HG02870 (cell line): ENCODE measurements around the gene ONECUT1.
A peak's percentile ranks its signal among the peaks of the same experiment; 100 is the strongest.

ENCODE experiments used
- ATAC-seq: cut with Tn5 transposase; IDR thresholded peaks from one replicate; pipeline ENCODE4 v1.9.1; 2021; ENCODE audit warnings: mild to moderate bottlenecking, moderate library complexity; ENCODE audit not compliant: unreplicated experiment

Gene ONECUT1

GRCh38 chr15:52733696-52734255, 56.4 kb downstream of the ONECUT1 start:
- ATAC-seq = no peak

GRCh38 chr15:52733088-52733487, 57.0 kb downstream of the ONECUT1 start:
- ATAC-seq = no peak

GRCh38 chr15:52732551-52732950, 57.6 kb downstream of the ONECUT1 start:
- ATAC-seq = no peak

GRCh38 chr15:52731732-52732470, 58.2 kb downstream of the ONECUT1 start:
- ATAC-seq = no peak

DNA sequence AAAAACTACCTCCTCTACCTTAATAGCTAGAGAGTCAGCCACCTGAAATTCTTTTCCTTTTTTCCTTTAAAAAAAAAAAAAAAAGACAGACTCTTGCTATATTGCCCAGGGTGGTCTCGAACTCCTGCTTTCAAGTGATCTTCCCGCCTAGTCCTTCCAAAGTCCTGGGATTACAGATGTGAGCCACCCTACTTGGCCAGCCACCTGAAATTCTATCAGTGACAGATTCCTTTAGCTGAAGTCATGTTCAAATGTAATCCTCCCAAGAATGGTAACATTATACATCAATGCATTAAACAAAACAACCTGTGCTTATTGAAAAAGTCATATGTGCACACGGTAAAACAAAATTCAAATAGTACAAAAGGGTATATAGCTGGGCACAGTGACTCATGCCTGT, 59.1 kb downstream of the ONECUT1 start:
- no peak for ATAC-seq

DNA sequence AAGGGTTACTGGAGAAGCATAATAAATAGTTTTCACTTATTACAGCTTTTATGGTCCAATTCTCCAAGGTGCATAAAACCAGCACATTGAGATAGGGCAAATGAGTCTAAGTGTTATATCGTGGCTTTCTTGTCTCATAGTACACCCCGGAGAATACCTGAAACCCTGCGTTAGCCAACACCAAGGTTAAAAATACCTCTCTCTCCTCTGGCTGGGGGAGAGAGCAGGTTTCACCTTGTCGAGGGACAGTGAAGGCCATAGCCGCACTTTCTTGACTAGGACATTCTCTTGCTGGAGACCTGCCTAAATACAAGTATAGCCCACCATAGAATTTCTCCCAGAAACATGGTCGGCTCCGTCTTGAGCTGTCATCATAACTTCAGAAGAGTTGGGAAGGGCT, 59.5 kb downstream of the ONECUT1 start:
- no peak for ATAC-seq

GRCh38 chr15:52730173-52730572, 60.0 kb downstream of the ONECUT1 start:
- ATAC-seq = no peak

- ATAC-seq = no peak
These were observed 61.2 kb downstream of the ONECUT1 start for GRCh38 chr15:52728899-52729298.

DNA sequence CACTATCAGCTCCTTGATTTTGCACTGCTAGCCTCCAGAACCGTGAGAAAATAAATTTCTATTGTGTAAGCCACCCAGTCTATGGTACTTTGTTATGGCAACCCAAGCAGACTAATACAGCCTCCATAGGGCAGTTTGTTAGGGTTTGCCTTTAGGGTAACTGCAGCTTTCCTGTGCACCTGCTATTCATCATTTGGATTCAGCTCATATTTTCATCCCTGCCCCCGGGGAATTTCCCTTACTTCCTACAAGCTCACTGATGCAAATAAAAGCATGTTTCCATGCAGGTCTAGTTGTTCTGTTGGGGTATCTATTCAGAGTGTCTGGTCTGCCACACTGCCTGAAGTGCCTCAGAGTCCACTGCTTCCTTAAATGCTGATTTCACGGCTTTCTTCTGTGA, 62.3 kb downstream of the ONECUT1 start:
- no peak for ATAC-seq

GRCh38 chr15:52726195-52726594, 63.9 kb downstream of the ONECUT1 start:
- ATAC-seq = no peak

DNA sequence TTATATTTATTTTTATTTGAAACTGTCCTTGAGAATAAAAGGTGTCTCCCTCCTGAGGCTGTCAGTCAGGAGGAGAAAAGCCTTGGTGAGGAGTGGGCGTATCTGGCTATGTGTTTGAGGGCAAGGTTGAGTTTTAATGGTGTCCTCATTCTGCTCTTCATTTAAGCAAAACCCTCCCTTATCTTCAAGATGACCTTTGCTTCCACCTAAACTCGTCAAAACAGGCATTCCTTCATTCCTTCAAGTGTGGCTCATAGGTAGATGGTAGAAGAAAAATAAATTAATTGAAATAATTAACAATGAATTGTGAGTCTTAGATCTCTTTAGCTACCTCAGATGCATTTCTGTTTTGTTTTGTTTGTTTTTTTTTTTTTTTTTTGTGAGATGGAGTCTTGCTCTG, 71.6 kb downstream of the ONECUT1 start:
- ATAC-seq = no peak

DNA sequence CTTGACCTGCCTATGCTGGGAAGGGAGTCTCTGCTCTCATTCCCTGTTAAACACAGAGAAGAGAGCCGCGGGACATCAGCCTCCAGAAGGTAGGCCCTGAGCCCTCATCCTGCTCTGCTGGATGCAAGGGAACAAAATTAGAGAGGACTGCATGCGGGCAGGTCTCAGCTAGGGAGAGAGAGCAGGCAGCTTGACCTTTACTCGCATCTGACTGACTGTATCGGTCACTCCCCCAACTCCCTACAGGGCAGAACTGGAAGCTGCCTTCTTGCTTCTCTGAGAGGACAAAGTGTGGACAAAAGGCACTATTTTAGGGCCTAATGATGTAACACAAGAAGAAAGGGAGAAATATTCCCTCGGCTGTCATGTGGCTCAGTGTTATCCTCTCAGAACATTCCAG, 72.2 kb downstream of the ONECUT1 start:
- ATAC-seq = no peak

- no peak for ATAC-seq
These were observed 72.7 kb downstream of the ONECUT1 start for GRCh38 chr15:52717481-52717880.

- ATAC-seq = no peak
These were observed 73.6 kb downstream of the ONECUT1 start for GRCh38 chr15:52716536-52716935.

DNA sequence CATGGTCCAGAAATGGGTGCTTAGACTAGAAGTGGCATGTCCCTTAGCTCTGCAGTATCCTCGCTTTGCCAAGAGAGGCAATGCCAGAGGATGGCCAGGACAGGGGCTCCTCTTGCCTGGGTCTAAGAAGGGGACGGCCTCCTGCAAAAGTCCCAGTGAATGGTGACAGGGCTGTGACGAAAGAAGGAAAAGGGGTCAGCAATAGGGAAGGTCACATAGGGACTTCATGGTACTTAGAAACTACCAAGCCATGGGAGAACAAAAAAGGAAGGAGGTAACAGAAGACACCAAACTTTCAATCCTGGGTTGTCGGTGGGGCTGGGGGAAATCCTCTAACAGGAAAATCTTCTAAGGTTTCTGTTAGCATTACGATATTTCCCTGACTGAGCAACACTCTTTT, 74.7 kb downstream of the ONECUT1 start:
- no peak for ATAC-seq

GRCh38 chr15:52714968-52715367, 75.2 kb downstream of the ONECUT1 start:
- no peak for ATAC-seq

DNA sequence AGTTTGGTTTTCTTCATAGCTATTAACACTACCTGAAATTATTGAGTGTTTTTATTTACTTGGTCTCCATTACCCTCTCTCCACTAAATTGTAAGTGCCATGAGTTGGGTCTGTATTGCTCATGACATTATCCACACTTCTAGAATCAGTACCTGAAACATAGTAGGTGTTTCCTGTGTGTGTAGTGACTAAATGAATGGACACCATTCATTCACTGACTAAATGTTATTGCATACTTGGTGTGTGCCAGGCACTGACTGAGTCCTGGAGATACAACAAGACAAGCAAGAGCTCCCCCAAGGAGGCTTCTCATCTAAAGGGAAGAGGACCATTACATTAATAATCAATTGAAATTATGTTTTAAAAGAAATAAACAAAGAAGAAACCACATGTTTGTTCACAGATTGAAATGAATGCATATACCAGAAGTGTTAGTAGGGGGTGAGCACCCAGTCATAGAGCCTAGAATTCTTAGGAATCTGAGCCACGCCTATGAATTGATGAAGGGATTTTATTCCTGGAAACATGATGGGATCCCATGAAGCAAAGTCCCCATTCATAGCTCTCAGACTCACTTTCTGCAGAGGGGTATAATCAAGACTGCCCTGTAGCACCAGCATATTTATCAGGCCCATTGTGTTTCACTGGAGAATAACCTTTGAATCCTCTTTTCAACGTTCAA, 79.3 kb downstream of the ONECUT1 start:
- no peak for ATAC-seq

- ATAC-seq = peak; percentile 46
These were observed 80.0 kb downstream of the ONECUT1 start for GRCh38 chr15:52710050-52710707.

DNA sequence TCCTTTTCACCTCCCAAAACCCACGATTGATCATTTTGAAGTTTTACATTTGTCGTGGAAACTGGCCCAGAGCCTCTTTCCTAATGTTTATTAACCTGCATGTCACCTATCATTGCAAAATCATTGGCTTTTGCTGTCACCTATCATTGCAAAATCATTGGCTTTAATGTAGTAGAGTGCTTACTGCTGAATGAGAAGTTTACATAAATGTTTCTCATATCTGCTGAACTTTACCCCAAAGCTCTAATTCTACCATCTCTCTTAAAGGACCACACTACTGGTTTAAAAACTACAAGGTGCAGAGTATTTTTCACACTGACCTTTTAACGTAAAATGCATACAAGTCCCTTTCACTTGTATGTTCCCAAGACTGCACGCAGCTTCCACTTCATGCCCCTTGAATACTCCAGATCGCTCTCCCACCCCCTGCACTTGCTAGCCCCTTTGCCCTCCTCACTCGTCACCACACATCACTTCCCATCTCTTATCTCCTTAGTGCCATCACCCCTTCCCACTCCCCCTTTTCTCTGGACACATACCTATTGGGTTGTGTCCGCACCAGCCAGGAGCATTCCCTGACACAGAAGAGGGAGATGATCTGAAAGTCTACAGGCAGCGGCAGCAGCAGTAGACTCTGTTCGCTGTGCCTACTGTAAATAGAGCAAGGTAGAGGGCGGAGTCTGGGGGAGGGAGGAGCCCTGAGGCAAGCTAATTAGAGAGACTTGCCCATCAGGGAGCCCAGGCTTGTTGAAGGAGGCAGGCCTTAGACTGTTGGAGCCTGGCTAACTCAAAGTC, 80.8 kb downstream of the ONECUT1 start:
- ATAC-seq = peak; percentile 88
